Measurements from ENCODE around the gene METTL8.
A peak's percentile ranks its signal among the peaks of the same experiment; 100 is the strongest.

The METTL8 gene

GRCh38 chr2:171325886-171326585, 107.8 kb downstream of the METTL8 start:
- Histone ChIP-seq H2AFZ (ENCODE audit: low read depth, low read length, severe bottlenecking) (no peak overlapping the region), H3F3A (ENCODE audit: insufficient read depth) (peaks cover 65% of the 10 kb centered on the region), H3K36me3 (ENCODE audit: low read length) (no peaks in the 10 kb centered on the region), H3K4me2 (ENCODE audit: low read depth, low read length, poor library complexity, severe bottlenecking) (peak overlapping the region; percentile 88), H3K9me3 (ENCODE audit: insufficient read depth, low read length) (no peaks in the 10 kb centered on the region), H4K20me1 (ENCODE audit: low read depth, low read length) (no peaks in the 10 kb centered on the region), H3K27ac (ENCODE audit: low read depth, low read length) (peak overlapping the region; percentile 97), H3K9me2 (replicated peaks; ENCODE audit: insufficient read depth, low read length) (no peaks in the 10 kb centered on the region), H3K79me2 (ENCODE audit: insufficient read depth, low read length) (no peaks in the 10 kb centered on the region), H3K27me3 (ENCODE audit: low read length) (no peaks in the 10 kb centered on the region), H3K4me3 (ENCODE audit: insufficient read depth, low read length, poor library complexity, severe bottlenecking) (peak overlapping the region; percentile 29), H3K9ac (ENCODE audit: low read length) (peak overlapping the region; percentile 39)
- no peak for TF ChIP-seq CTCF (IDR thresholded peaks at IDR 0.05; ENCODE audit: insufficient read depth, low read length, poor library complexity, severe bottlenecking)
- TF ChIP-seq EZH2phosphoT487 (conservative IDR thresholded peaks at IDR 0.05; ENCODE audit: low read length), result no peak

DNA sequence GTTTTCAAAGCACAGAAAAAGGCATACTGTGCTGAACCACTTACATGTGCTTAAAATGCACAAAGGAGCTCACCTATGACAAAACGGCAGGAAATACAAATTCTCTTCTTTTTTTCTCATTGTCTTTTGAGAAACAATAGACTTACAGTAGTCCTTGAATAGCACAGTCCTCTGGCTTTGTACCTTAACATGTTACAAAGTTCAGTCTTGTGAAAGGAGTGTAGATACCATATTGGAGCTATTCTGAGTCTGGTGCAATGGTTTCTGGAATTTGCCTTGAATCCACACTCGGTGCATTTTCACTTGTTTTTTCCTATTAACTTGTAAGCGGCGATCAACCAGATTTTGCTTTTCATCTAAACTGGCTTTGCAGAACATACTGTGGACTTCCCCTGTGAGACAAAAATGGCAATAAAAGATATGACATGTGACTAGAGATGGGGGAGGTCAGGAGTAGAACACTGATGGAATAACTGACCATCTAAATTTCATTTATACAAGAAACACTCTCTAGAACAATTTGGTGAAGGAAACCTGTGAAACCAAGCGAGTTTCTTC, 109.7 kb downstream of the METTL8 start:
- Histone ChIP-seq H3F3A (ENCODE audit: insufficient read depth) (peaks cover 81% of the 10 kb centered on the region), H2AFZ (ENCODE audit: low read depth, low read length, severe bottlenecking) (no peak overlapping the region), H3K79me2 (ENCODE audit: insufficient read depth, low read length) (no peaks in the 10 kb centered on the region), H3K27me3 (ENCODE audit: low read length) (no peaks in the 10 kb centered on the region), H3K9me2 (replicated peaks; ENCODE audit: insufficient read depth, low read length) (no peaks in the 10 kb centered on the region), H3K36me3 (ENCODE audit: low read length) (no peaks in the 10 kb centered on the region), H3K9me3 (ENCODE audit: insufficient read depth, low read length) (no peaks in the 10 kb centered on the region), H3K4me3 (ENCODE audit: insufficient read depth, low read length, poor library complexity, severe bottlenecking) (peak overlapping the region; percentile 24), H3K4me2 (ENCODE audit: low read depth, low read length, poor library complexity, severe bottlenecking) (peak overlapping the region; percentile 88), H3K9ac (ENCODE audit: low read length) (peak overlapping the region; percentile 39), H4K20me1 (ENCODE audit: low read depth, low read length) (no peaks in the 10 kb centered on the region), H3K27ac (ENCODE audit: low read depth, low read length) (peak overlapping the region; percentile 97)
- no peak for TF ChIP-seq CTCF (IDR thresholded peaks at IDR 0.05; ENCODE audit: insufficient read depth, low read length, poor library complexity, severe bottlenecking)
- TF ChIP-seq EZH2phosphoT487 (conservative IDR thresholded peaks at IDR 0.05; ENCODE audit: low read length), result no peak

DNA sequence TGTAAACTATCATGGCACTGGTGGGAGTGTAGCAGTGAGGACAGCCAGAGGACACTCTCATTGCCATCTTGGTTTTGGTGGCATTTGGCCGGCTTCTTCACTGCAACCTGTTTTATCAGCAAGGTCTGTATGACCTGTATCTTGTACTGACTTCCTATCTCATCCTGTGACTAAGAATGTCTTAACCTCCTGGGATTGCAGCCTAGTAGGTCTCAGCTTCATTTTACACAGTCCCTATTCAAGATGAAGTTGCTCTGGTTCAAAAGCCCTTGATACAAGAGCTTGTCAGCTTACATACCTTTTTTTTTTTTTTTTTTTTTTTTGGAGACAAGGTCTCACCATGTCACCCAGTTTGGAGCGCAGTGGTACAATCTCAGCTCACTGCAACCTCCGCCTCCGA, 110.9 kb downstream of the METTL8 start:
- H3K27me3 ChIP-seq (ENCODE audit: low read length), result no peaks in the 10 kb centered on the region
- peak overlapping the region; percentile 97 for H3K27ac ChIP-seq (ENCODE audit: low read depth, low read length)
- H3K4me2 ChIP-seq (ENCODE audit: low read depth, low read length, poor library complexity, severe bottlenecking), result peak overlapping the region; percentile 88
- H4K20me1 ChIP-seq (ENCODE audit: low read depth, low read length), result no peaks in the 10 kb centered on the region
- peaks cover 86% of the 10 kb centered on the region for H3F3A ChIP-seq (ENCODE audit: insufficient read depth)
- H3K4me3 ChIP-seq (ENCODE audit: insufficient read depth, low read length, poor library complexity, severe bottlenecking), result no peak overlapping the region
- H3K79me2 ChIP-seq (ENCODE audit: insufficient read depth, low read length), result no peaks in the 10 kb centered on the region
- H3K36me3 ChIP-seq (ENCODE audit: low read length), result no peaks in the 10 kb centered on the region
- H3K9me2 ChIP-seq (replicated peaks; ENCODE audit: insufficient read depth, low read length), result no peaks in the 10 kb centered on the region
- no peak overlapping the region for H2AFZ ChIP-seq (ENCODE audit: low read depth, low read length, severe bottlenecking)
- H3K9me3 ChIP-seq (ENCODE audit: insufficient read depth, low read length), result no peaks in the 10 kb centered on the region
- peak overlapping the region; percentile 39 for H3K9ac ChIP-seq (ENCODE audit: low read length)
- TF ChIP-seq CTCF (IDR thresholded peaks at IDR 0.05; ENCODE audit: insufficient read depth, low read length, poor library complexity, severe bottlenecking), result no peak
- no peak for TF ChIP-seq EZH2phosphoT487 (conservative IDR thresholded peaks at IDR 0.05; ENCODE audit: low read length)
